Stimulated activated CD4-positive, alpha-beta T cell treated with anti-CD3 and anti-CD28 coated beads, Interleukin-4, amount 100 ng/mL, for 4 hours (primary cell): ENCODE results near the gene PCK1.

Source experiments
- DNase-seq, 2 experiments: peaks; one replicate each; pipeline ENCODE4 v3.0.0-alpha.2; 2020

PCK1 gene

DNA sequence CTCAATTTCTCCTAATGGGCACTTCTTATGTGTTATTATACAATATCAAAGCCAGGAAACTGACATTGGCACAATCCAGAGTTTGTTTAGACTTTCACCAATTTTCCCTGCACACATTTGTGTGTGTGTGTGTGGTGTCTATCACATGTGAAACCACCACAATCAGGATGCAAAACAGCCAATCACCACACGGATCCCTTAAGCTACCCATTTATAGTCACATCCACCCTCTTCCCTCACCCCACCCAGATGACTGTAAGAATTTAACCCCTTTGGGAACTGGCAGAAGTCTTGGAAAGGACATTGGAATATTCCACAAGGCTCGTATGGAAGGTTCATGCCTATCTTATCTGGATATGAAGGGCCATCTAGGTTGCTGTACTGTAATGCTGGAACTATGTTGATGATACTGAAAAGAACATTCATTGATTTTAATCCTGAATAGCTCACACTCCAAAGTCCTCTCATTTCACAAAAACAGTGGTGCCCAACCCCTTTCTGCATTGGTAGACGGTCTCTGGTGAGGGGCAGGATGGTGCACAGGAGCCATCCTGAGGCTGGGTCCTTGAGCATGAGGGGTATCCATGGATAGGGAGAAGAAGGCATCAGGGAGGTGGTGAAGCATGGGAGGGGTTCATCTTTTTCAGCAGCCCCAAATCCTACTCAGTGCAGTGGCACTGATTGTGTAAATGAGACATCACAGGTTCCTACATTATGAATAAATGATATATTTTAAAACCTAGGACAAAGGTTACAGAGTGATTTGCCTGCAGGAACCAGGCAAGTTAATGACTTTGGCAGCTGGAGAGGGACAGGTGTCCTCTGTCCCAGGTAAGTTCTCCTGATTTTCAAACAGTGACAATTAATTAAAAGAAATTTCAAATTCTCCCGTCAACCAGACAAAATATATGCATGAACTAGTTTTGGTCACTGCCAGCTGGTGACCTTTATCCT, 23.9 kb upstream of the PCK1 start:
- no peak for DNase-seq

DNA sequence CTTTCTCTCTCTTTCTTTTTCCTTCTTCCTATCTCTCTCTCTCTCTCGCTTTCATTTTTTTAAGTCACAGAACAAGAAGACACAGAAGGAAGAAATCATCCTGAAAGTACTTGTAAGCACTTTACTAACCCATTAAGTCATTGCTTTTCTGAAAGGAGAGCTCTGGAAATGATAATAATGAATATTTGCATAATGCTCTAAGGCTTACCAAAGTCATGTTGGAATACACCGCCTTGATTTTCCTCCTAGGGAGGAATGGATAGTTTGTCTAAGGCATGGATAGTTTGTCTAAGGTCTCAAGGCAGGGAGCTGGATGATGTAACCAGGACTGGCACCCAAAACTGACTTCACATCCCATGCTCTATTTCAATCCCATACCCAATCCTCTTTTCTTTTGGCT, 23.1 kb upstream of the PCK1 start:
- DNase-seq: no peak

DNA sequence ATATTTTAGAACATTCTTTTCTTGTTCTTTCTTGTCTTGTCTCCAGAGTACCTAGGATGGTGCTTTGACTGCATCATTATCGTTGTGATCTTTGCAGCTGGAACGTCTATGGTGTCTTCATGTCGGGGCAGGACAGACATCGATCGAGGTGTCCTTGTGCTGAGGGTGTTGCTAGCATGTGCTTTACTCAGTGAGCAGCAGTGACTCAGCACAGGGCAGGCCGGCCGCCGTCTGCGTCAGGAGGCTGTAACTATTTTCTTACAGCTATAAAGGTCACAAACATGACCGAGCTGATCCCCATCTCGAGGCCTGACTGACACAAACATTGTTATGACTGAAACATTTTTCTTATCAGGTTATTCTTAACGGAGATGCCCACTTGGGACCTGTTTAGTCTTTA, 21.0 kb upstream of the PCK1 start:
- no peak for DNase-seq

DNA sequence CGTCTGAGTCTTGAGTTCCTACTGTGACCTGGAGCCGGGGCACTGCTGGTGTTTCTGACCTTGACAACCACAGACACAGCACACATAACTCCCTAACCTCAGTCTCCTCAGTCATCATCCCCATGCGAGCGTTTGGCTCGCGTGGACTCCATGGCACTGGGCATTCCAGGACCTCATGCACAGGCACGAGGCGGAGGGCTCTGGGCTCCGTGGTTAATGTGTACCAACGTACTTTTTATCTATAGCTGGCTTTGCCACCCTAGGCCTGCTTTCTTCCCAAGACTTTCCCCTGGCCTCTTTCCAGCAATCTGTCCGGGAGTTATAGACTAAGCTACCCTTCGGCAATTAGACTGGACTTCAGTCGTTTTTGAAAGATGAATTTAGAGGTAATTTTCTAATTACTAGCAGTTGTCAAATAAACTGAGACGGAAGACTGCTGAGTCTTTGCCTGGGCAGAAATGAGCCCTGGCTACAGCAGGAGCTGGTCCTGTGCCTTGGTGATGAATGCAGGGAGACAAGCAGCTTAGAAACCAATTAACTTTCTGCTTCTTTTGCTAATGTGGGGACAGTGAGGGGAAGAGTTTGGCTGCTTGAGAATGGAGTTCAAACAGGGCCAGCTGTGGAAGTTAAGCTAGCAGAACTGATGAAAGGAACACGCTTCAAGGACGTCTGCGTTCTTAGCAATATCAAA, 19.9 kb upstream of the PCK1 start:
- no peak for DNase-seq

DNA sequence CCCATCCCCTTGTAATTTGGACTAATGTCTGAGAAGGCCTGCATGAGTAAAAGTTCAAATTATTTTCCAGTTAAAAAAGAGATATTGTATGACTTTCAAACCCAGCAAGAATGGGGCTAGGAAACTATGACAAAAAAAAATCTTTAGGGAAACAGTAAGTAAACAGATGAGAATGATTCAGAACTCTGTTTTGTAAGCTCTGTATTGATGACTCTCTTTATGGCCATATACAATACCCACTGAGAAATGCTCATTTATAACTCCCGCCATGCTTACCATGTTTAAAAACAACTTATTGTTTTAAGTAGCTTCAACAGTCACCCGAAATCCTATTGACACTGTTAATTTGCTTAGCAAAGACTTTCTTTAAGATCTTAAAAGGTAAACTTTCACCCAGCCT, 17.2 kb upstream of the PCK1 start:
- no peak for DNase-seq

DNA sequence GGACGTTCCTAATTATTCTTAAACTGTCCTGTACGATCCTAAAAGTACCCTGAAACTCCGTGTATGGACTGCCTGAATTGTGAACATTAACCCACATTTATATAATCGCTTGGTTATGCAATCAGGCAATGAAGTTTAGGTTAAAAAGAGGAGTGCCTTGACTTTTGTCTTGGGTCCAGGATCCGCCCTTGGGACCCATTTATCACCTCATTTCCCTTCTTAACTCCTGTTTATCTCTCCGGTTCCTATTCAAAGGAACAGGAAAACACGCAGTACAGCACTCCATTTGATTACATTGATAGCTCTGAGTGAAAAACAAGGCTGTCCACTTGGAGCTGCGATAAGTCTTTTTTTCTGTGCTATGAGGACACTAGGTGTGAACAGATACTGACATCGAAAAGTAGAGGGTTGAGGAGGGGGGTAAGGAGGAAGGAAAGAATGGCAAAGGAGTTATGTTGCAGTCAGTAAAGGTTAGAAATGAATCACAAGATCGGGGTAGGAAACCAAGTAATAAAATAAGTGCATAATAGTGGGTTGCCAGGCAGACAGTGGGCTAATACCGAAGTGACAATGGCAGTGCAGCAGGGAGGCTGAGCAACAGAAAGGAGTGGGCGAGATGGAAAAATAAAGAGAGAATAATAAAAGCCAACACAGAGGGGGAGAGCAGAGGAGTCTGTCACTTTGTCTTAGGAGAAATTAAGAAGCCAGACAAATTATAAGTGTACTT, 15.9 kb upstream of the PCK1 start:
- DNase-seq: no peak

DNA sequence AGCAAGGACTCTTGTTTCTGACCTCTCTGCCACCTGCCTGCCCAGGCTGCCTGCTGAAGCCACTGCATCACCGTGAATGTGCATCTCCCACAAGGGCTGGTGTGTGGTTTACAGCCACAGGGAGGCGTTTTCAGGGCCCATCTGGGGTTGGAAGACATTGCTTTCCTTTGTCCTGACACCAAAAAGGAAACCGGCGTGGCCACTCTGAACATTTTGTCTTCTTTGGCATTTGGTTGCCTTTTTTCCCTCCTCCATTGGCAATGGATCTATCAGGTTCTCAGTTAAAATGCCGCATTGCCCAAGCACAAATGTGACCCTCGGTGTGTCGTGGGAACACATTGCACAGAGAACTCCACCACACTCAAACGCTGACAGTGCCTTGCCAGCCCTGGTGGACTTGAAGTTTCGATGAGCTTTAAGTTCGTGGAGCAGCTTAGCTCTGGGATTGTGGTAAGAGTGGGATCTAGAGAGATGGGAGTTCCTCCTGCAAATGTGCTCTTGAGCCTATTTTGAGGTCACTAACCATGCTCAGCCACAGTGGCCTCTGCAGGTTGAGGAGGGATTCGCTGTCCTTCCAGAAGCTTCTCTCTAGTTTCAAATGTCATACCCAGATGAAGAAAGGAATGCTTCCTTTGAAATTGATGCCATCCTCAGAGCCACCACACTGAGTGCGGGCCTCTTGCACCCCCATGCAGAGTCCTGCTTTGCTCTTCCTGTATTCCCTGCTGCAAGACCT, 14.8 kb upstream of the PCK1 start:
- no peak for DNase-seq

DNA sequence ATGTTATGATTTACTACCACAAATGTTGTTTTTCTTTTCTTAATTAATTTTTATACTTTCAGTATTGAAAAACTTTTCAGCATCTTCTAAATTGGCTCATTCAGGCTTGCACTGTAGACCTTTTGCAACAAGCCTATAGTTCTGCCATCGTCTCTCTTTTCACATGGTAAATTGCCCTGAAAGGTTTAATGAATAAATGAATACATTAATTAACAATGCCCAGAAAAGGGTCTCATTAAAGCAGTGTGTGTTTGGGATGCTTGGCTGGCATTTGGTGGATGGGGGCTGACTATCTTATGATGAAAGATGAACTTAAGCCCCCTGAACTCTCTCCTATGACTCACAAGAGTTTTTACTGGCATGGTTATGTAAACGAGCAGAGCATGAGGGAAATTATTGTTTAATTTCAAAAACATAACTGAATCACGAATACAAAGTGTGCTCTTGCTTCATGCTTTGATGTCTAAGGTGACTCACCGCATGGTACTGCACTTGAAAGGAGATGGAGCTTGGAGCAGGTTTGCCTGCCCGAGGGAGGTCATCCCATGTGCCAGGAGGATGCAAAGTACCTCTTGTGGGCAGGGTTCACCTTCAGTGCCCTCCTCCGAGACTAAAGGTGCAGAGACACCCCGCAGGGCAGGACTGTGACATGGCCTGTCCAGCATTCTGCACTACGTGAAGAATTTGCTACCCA, 13.8 kb upstream of the PCK1 start:
- no peak for DNase-seq

DNA sequence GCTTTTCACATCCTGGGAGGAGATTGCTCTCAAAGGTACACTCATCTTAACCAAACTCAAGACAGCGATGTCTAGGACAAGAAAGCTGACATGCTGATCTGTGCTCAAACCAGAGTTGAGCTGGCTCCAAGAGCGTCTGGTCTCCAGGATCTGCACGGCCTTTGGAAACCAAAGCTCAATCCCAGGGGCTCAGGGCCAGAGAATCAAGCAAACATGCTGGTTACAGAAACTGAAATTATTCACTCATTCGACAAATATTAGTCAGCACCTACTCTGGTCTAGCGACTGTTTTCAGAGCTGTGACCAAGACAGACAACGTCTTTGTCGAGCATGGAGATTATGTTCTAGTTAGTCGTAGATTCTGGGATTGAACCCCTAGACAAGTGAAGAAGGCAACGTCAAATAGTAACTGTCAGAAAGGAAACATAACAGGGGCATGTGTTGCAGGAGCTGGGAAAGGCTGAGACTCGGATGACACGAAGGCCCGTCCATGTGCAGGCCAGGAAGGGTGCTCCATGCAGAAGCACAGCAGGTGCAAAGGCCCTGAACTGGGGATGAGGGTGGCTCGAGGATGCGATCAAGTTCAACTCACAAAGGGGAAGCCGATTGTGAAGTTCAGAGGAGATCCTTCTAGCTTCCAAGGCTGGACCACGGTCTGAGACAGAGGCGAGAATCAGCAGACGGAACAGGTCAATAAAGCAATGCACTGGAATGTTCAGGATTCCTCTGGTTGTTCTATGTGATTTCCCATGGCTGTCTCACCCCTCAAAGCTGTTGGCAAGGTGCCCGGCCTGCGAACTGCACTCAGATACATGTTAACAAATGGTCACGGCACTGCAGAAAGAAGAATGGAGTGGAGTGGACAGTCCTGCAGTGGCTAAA, 12.5 kb upstream of the PCK1 start:
- no peak for DNase-seq

DNA sequence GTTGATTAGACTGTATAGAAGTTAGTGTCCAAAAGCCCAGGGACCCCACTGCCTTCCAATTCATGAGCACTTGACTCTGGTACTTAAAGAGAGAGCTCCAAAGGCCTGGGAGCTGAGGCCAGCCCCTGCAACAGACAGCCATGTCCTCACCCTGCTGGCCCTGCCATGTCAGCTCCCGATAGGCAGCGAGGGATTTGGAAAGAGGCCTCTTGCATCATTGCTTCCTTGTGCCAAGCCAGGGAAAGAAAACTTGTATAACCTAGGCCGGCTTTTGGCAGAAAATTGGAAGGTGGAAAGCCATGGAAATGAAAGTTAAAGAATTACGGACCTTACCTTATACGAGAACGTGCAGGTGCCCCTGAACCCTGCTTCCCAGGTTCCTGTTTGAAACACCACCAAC, 8.4 kb upstream of the PCK1 start:
- no peak for DNase-seq

DNA sequence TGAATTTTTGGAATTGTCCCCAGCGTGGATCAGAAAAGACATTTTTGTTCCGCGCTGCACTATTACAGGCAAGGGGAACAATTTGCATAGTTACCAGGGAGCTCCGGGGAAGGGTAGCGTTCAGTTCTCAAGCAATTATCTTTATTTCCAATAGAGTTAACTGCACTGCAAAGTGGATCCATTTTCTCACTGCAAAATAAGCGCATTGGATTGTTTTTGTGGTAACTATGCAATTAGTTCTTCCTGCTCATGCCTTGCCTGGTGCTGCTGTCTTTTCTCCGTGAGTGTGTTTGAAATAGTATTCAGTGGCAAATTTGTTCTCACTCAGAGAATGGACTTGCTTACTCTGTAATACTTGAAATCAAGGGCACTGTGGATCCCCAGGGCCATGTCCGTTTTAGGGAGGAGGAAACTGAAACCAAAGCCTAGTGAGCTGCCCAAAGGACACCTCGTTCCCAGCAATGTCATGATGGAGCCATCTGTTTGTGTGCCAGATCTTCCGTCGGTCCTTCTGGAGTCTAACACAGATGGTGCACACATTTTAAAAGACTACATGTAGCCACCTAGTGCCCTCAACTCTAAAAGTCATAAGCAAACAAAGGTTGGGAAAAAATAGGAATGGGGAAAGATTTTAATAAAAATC, 7.4 kb upstream of the PCK1 start:
- no peak for DNase-seq

DNA sequence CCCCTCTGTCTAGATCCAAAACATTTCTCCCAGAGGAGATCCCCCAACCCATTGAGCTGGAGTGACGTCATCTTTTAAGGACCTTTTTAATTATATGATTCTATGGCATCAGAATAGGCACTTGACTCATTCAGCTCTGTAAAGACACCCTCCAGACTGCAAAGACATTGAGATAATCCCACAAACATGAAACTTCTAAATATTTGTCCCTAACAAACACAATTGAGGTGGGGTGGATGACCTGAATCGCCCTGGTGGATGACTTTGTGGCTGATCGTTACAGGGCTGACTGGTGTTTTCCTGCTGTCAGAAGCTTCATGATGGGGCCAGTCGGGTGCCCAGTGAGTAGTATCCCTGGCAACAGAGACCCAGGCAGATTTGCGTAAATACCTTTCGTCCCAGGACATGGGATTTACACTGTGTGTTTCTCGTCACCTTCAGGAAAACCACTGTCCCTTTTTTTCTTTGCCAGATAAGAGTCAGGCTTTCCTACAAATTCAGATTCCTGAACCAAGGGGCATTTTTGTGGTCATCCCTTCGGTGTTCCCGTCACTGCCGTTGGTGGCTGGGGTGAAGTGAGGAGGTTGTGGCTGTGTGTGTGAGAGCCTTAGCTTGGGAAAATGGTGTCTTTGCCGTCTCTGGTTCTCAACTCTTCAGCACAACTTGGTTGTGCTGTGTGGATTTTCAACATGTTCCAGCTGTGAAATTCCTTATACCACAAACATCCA, 5.3 kb upstream of the PCK1 start:
- no peak for DNase-seq

DNA sequence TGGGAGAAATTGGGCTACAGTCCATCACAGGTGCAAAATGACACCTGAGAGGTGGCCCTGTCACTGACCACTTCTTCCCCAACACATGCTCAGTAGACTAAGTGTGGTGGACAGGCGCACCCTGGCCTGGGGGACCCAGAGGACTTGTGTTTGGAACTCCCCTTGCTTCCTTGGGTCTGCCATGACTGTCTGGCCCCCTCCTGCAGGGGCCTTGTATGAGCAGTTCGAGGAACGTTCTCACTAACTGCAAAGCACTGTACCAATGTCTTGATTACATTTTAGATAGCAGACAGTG, 4.0 kb upstream of the PCK1 start:
- DNase-seq: no peak

DNA sequence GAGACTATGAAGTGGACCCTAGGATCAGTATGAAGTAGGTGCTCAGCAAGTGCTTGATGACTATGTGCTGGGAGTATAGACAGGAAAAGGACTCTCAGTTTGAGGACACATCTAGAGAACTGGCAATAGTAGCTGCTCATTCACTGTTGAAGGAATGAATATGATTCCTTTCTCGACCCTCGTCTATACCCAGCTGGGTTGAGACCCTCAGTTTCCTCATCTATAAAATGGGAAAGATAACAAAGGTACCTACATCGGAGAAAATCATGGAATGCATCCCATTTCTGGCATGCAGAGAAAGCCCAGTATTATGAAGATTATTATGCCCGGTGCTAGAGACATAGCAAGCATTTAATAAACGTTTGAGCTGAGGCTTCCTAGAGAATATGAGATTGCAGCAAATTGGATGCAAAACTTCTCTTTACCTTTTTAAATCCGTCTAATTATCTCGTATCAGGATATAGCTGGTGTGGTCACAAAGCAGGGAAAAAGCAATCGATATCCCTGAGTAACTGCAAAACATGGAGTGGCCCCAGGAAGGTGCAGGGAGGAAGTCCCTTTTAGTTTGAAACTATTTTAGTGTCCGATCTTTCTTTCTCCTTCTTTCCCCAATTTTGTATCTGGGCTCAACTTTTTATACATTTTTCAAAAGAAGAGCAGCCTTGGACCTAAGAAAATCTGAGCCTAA, 2.8 kb upstream of the PCK1 start:
- no peak for DNase-seq

DNA sequence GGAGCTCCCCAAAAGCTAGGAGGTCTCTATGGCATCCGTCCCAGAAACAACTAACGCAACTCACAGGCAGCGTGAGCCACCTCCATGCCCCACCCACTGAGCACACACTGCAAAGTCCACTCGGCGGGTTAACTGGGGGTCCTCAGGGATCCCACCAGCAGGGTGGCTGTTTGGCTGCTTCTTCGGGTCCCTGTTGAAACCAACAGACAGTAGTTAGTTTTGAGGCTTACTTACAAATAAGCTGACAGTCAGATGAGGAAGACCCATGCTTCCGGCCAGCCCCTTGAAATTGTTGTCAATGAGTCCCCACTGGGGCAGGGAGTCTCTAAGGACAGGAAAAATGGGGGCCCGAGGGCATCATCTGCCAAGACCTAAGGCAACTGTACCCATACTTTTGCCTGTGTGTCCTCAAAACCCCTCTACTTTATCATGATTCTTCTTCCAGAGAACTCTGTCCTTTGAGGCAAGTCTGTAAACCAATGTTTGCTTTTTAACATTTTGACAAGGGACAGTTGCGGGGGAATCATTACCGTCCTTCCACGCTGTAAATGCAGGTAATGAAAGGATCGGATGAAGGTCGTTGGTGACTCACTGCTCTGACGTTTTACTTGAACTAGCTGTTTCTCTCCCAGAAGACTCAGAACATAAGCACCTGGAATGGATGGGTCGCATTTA, 2.2 kb upstream of the PCK1 start:
- DNase-seq: no peak

DNA sequence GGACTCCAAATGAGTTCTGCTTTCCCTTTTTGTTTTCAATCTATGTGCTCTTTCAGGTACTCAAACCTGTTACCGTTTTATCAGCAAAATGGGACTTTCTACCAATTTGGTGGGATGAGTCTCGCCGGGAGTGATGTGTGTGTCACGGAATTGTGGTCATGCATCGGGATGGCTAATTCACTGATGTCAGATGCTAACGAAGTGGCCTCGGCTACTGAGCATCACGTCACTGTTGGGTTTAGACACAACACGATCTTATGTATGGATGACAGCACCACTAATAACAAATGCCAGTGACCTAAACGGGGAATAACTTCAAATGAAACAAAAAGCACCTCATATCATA, 1.6 kb upstream of the PCK1 start:
- DNase-seq: no peak

DNA sequence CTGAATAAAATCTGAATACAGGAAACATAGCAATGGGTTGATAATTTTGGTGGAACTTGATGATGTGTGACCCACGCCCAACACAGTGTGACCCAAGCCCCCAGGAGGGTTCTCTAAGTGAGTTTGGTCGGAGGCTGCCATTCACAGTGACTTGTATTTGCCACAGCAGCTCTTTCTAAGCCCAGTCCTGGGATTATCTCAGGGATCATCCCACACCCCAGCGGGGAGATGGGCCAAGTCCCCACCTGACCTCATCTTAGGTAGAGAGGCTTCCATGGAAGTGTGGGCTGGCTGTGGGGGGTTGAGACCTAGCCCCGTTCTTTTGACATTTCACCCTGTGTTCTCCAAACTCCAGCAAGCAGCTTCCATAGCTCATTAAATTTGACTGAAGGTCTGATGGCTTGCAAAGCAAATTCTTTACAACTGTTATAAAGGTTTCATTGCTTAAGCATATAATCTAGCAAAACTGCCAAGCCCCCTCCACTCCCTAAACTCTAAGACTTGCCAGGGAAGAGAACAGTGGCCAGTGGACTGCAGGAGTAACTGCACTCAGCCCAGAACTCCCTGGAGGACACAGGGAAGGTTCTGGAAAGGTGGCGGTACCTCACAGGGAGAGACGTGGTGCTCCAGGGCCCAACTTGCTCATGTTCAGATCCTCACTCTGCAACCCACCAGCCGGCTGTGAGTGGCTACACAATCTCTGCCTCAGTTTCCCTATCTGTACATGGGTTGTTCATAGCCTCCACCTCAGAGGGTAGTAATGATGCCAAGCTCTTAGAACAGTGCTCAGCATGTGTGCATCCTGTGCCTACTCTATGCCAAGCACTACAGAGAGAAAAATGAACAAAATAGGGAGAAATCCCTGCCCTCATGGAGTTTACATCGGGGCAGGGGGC, 1.0 kb upstream of the PCK1 start:
- DNase-seq: no peak
